HepG2 (cell line): ENCODE measurements around the gene ISOC2. TPM values are rescaled to one million over a fixed set of nuclear protein-coding genes. Genes with fewer than 3 reads are reported as not detected.

Experiments
- ATAC-seq: fragments of 200-7000 bp; cut with Tn5 transposase; 3 replicates; pipeline ENCODE4 v1.9.1; 2020; ENCODE audit warnings: mild to moderate bottlenecking, moderate library complexity
- BruUV-seq: library from RNA; stranded (reverse); fragments of 400-500 nt; replicated peaks from 2 replicates; lab custom pipeline; 2021; lab: Mats Ljungman, UMichigan
- CTCF ChIA-PET: fragments of 300-600 bp; formaldehyde crosslinking; extraction: SDS; loops from one replicate; lab custom pipeline; 2021; ENCODE audit warnings: low total read pairs, inconsistent platforms, low intra/inter-chr PET ratio; lab: Yijun Ruan, JAX
- POLR2A ChIA-PET: fragments of 350-600 bp; sonication (Branson Sonifier 250); formaldehyde crosslinking; loops from one replicate; lab custom pipeline; 2020; ENCODE audit warnings: antibody characterized with exemption, inconsistent platforms; lab: Yijun Ruan, JAX
- DNase-seq: peaks from one replicate; pipeline ENCODE4 v3.0.0-alpha.2; 2015; ENCODE audit warnings: low spot score
- FAIRE-seq: peaks from 3 replicates; lab custom pipeline; 2011; peaks lifted over from hg19 to GRCh38; lab: Jason Lieb, UNC
- H2AFZ ChIP-seq: one replicate; pipeline ENCODE4 v1.6.1; 2011; ENCODE audit warnings: low read length, inconsistent platforms
- H3K27ac ChIP-seq: fragments of 300-600 bp; 3 replicates; pipeline ENCODE4 v1.8.0; 2011; ENCODE audit warnings: mixed run types, mild to moderate bottlenecking, mixed read lengths, low read length, inconsistent platforms; ENCODE audit not compliant: insufficient read depth; ENCODE audit errors: extremely low read length
- H3K27me3 ChIP-seq, 2 experiments: fragments of 200-600 bp in 1 of 2; 2 replicates in 1 of 2; 3 replicates in 1 of 2; pipeline versions ENCODE4 v1.6.0 to v1.8.0; 2011; ENCODE audit warnings: low read length in 2 of 2, mild to moderate bottlenecking in 2 of 2, moderate library complexity in 2 of 2, inconsistent platforms in 1 of 2; ENCODE audit not compliant: insufficient read depth in 2 of 2, control insufficient read depth in 1 of 2
- H3K36me3 ChIP-seq, 2 experiments: fragments of 200-600 bp in 1 of 2; replicated peaks in 1 of 2; 2 replicates in 1 of 2; 3 replicates in 1 of 2; pipeline versions ENCODE4 v1.5.1 to v1.8.0; 2011; ENCODE audit warnings: low read length in 2 of 2, inconsistent platforms in 1 of 2; ENCODE audit not compliant: insufficient read depth in 2 of 2, control insufficient read depth in 1 of 2
- H3K4me1 ChIP-seq: 2 replicates; pipeline ENCODE4 v1.5.1; 2012; ENCODE audit warnings: low read length, inconsistent platforms; ENCODE audit not compliant: insufficient read depth
- H3K4me2 ChIP-seq: 2 replicates; pipeline ENCODE4 v1.6.0; 2011; ENCODE audit warnings: low read depth, low read length, inconsistent platforms
- H3K4me3 ChIP-seq, 3 experiments: fragments of 200-600 bp in 1 of 3; sonication (generic), shearing (Covaris generic) in 1 of 3; replicated peaks in 1 of 3; 2 replicates each; pipeline ENCODE4 v1.5.1; 2011 to 2016; ENCODE audit warnings: low read length in 3 of 3, inconsistent platforms in 2 of 3, low read depth in 2 of 3, mild to moderate bottlenecking in 2 of 3, control low read depth in 1 of 3, mixed read lengths in 1 of 3; ENCODE audit not compliant: insufficient read depth in 1 of 3
- H3K79me2 ChIP-seq: one replicate; pipeline ENCODE4 v1.6.1; 2011; ENCODE audit warnings: low read length, inconsistent platforms; ENCODE audit not compliant: insufficient read depth
- H3K9ac ChIP-seq: 2 replicates; pipeline ENCODE4 v1.6.0; 2011; ENCODE audit warnings: mild to moderate bottlenecking, low read depth, low read length, inconsistent platforms; ENCODE audit not compliant: insufficient read depth
- H3K9me3 ChIP-seq: 2 replicates; pipeline ENCODE4 v1.5.1; 2012; ENCODE audit warnings: mild to moderate bottlenecking, low read length
- H4K20me1 ChIP-seq: 2 replicates; pipeline ENCODE4 v1.6.0; 2011; ENCODE audit warnings: inconsistent platforms, mild to moderate bottlenecking, low read length, moderate library complexity; ENCODE audit not compliant: insufficient read depth
- ATAD3A ChIP-seq: sonication (generic); formaldehyde crosslinking; IDR thresholded peaks from 2 replicates; pipeline ENCODE4 v1.4.0; 2020; ENCODE audit warnings: missing genetic modification reagents
- FOSL2 ChIP-seq: sonication (generic); formaldehyde crosslinking; IDR thresholded peaks from 2 replicates; pipeline ENCODE4 v1.4.0; 2020; ENCODE audit warnings: missing genetic modification reagents
- HNRNPL ChIP-seq: fragments of 200-400 bp; formaldehyde crosslinking; IDR thresholded peaks from 2 replicates; pipeline ENCODE4 v1.6.1; 2017; ENCODE audit warnings: mild to moderate bottlenecking, low read depth, low read length
- KLF11 ChIP-seq: IDR thresholded peaks from 2 replicates; pipeline ENCODE4 v1.6.1; 2016; ENCODE audit warnings: missing compliant biosample characterization
- SRF ChIP-seq: IDR thresholded peaks from 2 replicates; pipeline ENCODE4 v1.6.1; 2011; ENCODE audit warnings: mild to moderate bottlenecking, low read depth, low read length, moderate library complexity
- TBX2 ChIP-seq: sonication (generic); formaldehyde crosslinking; IDR thresholded peaks from 2 replicates; pipeline ENCODE4 v1.5.0; 2020; ENCODE audit warnings: missing genetic modification reagents, mild to moderate bottlenecking, borderline replicate concordance
- ZNF121 ChIP-seq: sonication (generic); formaldehyde crosslinking; IDR thresholded peaks from 2 replicates; pipeline ENCODE4 v1.5.0; 2020; ENCODE audit warnings: mild to moderate bottlenecking, missing genetic modification reagents
- ZNF235 ChIP-seq: sonication (generic); formaldehyde crosslinking; IDR thresholded peaks from 2 replicates; pipeline ENCODE4 v1.8.1; 2023; ENCODE audit warnings: mild to moderate bottlenecking, missing genetic modification reagents, borderline replicate concordance
- ZNF292 ChIP-seq: sonication (generic); formaldehyde crosslinking; IDR thresholded peaks from 2 replicates; pipeline ENCODE4 v1.8.1; 2022; ENCODE audit warnings: mild to moderate bottlenecking, low read depth, missing genetic modification reagents, borderline replicate concordance
- WGBS: methylation state at CpG from one replicate; pipeline ENCODE4 v1.1.6; 2017; ENCODE audit warnings: low lambda C conversion rate; 5-methylcytosine and 5-hydroxymethylcytosine counted together
- in situ Hi-C: cut with HindIII; loops from 2 replicates; pipeline ENCODE4 v1.10.0; 2017; ENCODE audit warnings: low pct_unique_long_range_greater_than_20kb; ENCODE audit not compliant: extremely low pct_ligation_motif_present
- intact Hi-C: fragments of 100-400 bp; cut with micrococcal nuclease; formaldehyde crosslinking; loops from one replicate; pipeline ENCODE4 v1.10.0; 2022; ENCODE audit not compliant: unreplicated experiment
- polyA plus RNA-seq, 8 experiments: library from polyadenylated mRNA; depleted of rRNA in 3 of 8; stranded (reverse) in 7 of 8; unstranded in 1 of 8; fragments of >200 nt; fragmentation: Illumina TruSeq in 4 of 8; extraction: Trizol in 4 of 8; gene quantifications; 2 replicates each; pipeline versions ENCODE4 v1.2.1 to v1.2.3, GENCODE V29; 2011 to 2016; ENCODE audit warnings: low read depth in 4 of 8, missing spikeins in 1 of 8, mixed read lengths in 1 of 8; ENCODE audit not compliant: insufficient read depth in 1 of 8
- total RNA-seq, 5 experiments: library from RNA; depleted of rRNA; stranded (reverse); fragments of >200 nt; fragmentation: Illumina TruSeq; extraction: Trizol; gene quantifications; 2 replicates each; pipeline ENCODE4 v1.2.3, GENCODE V29; 2016; ENCODE audit warnings: low read depth in 1 of 5
- TF ChIP-seq, protein P1 (sequence below): sonication (generic); IDR thresholded peaks from 2 replicates; pipeline ENCODE4 v1.6.1; 2016; ENCODE audit warnings: low read depth, borderline replicate concordance
- TF ChIP-seq, protein P2 (sequence below): sonication (generic); formaldehyde crosslinking; IDR thresholded peaks from 2 replicates; pipeline ENCODE4 v1.4.0; 2020; ENCODE audit warnings: missing genetic modification reagents

Gene ISOC2
- total and polyA plus RNA-seq, 2 of the 13 experiments (the other 11 are each of a cell fraction or from before 2014, with no cell fraction given), result 76.8 to 105 TPM

DNA sequence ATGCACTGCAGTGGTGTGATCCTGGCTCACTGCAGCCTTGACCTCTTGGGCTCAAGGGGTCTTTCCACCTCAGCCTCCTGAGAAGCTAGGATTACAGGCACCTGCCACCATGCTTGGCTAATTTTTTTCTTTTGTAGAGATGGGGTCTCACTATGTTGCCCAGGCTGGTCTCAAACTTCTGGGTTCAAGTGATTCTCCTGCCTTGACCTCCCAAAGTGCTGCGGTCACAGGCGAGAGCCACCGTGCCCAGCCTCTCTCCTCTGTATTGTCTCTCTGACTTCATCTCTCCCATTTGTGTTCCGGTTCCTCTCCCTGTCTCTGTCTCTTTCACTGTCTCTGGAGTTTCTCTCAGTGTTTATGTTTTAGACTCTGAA is 4.8 kb upstream of the ISOC2 start:
- intact Hi-C loops, result loop anchor here (1.0 kb wide), 1 partner anchor 166 kb away; no protein-coding TSS in a partner anchor

DNA sequence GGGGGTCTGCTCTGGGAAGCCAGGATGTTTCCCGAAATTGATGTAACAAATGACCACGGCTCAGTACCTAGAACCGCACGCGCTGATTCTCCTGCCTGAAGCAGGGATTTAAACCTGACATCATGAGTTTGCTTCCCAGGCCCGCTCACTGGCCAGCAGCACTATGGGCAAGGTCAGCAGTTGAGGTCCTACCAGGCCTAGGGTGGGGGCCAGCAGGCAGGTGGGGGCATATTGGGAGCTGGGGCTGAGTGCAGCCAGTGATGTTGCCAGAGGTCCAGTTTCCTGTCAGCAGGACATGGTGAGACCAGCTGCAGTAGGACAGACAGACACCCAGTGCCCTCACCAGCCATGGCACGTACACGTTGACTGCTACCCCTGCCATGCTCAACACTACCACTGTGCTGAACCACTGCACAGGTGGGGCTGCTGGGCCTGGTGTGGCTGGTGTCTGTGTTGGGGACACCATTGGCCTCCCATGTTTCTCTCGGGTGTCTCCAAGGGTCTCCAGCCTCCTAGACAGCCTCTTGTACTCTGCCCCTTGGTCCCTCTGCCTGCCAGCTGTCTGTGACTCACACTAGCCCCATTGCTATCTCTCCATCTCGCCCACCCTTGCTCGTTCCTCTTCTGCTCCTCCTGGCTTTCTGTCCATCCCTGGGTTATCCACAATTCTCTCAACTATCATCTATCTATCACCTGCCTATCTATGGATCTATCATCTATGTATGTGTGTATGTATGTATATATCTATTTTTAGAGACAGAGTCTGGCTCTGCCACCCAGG is 4.2 kb upstream of the ISOC2 start:
- ATAC-seq (no peak), DNase-seq (no peak), FAIRE-seq (no peak)
- no peaks in the 10 kb centered on the region for H4K20me1 ChIP-seq
- ChIA-PET CTCF (no interaction called here), POLR2A (interaction anchor here (0.8 kb wide), 1 partner anchor 11 kb away, joined by 4 read pairs; the partner anchor contains the start of gene ZNF628)
- no peak overlapping the region for H3K4me3 ChIP-seq
- H3K4me1 ChIP-seq, result peaks cover 54% of the 10 kb centered on the region
- H3K27me3 ChIP-seq, result no peaks in the 10 kb centered on the region; a peak in 1 of 5 replicates
- H3K9me3 ChIP-seq, result no peaks in the 10 kb centered on the region
- H3K4me2 ChIP-seq, result peak overlapping the region; percentile 29; the same call in 1 of the 2 replicates
- in situ Hi-C loops, result no loop called here
- H3K27ac ChIP-seq, result no peak overlapping the region
- no peaks in the 10 kb centered on the region for H3K36me3 ChIP-seq
- BruUV-seq, result no TSS peak
- 16% methylated on average over 3 of the region's 11 CpGs for WGBS
- intact Hi-C loops, result loop anchor here (1.0 kb wide), 1 partner anchor 167 kb away; no protein-coding TSS in a partner anchor
- H2AFZ ChIP-seq, result no peak overlapping the region
- no peaks in the 10 kb centered on the region for H3K79me2 ChIP-seq
- H3K9ac ChIP-seq, result no peak overlapping the region
- TF ChIP-seq, protein P1, sequence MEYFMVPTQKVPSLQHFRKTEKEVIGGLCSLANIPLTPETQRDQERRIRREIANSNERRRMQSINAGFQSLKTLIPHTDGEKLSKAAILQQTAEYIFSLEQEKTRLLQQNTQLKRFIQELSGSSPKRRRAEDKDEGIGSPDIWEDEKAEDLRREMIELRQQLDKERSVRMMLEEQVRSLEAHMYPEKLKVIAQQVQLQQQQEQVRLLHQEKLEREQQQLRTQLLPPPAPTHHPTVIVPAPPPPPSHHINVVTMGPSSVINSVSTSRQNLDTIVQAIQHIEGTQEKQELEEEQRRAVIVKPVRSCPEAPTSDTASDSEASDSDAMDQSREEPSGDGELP, result peak; percentile 37; the same call in 1 of the 2 replicates
- TF ChIP-seq FOSL2 (peak; percentile 27; the same call in 1 of the 2 replicates), ZNF292 (0 out of 2 replicates have a peak, but pooled peaks have one; percentile 49), TBX2 (CRISPR knock-in tag) (no peak), HNRNPL (peak; percentile 76)
- TF ChIP-seq, protein P2, sequence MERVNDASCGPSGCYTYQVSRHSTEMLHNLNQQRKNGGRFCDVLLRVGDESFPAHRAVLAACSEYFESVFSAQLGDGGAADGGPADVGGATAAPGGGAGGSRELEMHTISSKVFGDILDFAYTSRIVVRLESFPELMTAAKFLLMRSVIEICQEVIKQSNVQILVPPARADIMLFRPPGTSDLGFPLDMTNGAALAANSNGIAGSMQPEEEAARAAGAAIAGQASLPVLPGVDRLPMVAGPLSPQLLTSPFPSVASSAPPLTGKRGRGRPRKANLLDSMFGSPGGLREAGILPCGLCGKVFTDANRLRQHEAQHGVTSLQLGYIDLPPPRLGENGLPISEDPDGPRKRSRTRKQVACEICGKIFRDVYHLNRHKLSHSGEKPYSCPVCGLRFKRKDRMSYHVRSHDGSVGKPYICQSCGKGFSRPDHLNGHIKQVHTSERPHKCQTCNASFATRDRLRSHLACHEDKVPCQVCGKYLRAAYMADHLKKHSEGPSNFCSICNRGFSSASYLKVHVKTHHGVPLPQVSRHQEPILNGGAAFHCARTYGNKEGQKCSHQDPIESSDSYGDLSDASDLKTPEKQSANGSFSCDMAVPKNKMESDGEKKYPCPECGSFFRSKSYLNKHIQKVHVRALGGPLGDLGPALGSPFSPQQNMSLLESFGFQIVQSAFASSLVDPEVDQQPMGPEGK (CRISPR knock-in tag), result 0 out of 2 replicates have a peak, but pooled peaks have one; percentile 24

More for the DNA sequence above, 4.8 kb upstream of the ISOC2 start:
- Histone ChIP-seq H3K4me3 (no peak overlapping the region), H3K9me3 (no peaks in the 10 kb centered on the region), H3K27ac (no peak overlapping the region), H3K27me3 (no peaks in the 10 kb centered on the region; a peak in 1 of 5 replicates), H2AFZ (no peak overlapping the region), H4K20me1 (no peaks in the 10 kb centered on the region), H3K9ac (no peak overlapping the region), H3K4me1 (peaks cover 53% of the 10 kb centered on the region), H3K79me2 (no peaks in the 10 kb centered on the region), H3K4me2 (no peak overlapping the region), H3K36me3 (no peaks in the 10 kb centered on the region)
- ChIA-PET CTCF (no interaction called here), POLR2A (interaction anchor here (0.8 to 2.2 kb wide), 2 partner anchors 10 kb away, joined by 4 to 26 read pairs; partner anchors contain the start of gene ZNF628)
- no TSS peak for BruUV-seq
- FAIRE-seq, result no peak
- in situ Hi-C loops, result no loop called here
- 88% methylated on average over 4 of the region's 4 CpGs for WGBS
- no peak for TF ChIP-seq ZNF235 (CRISPR knock-in tag)
- TF ChIP-seq SRF, result no peak
- no peak for TF ChIP-seq ATAD3A (CRISPR knock-in tag)
- peak; percentile 93 for TF ChIP-seq ZNF121 (CRISPR knock-in tag)
- no peak for TF ChIP-seq KLF11 (CRISPR knock-in tag)
- TF ChIP-seq ZNF292, result 0 out of 2 replicates have a peak, but pooled peaks have one; percentile 3
- DNase-seq, result no peak
- ATAC-seq, result no peak
